Left renal cortex interstitium (tissue), 4 donors: ENCODE measurements around the gene E2F8. TPM values are rescaled to one million over a fixed set of nuclear protein-coding genes. Genes with fewer than 3 reads are reported as not detected.

Experiments
- DNase-seq, 4 donors: peaks; one replicate each; pipeline ENCODE4 v3.0.0-alpha.2; 2013; ENCODE audit warnings: low read depth in 4 of 4, low spot score in 2 of 4, missing footprints in 1 of 4
- polyA plus RNA-seq, 4 donors: library from polyadenylated mRNA; unstranded; fragments of 120-200 nt; gene quantifications; one replicate each; pipeline ENCODE4 v1.2.1, GENCODE V29; 2013; ENCODE audit not compliant: insufficient read length in 4 of 4

The E2F8 gene
- polyA plus RNA-seq, 4 donors: 5.9 to 9.8 (median 8.1) TPM

DNA sequence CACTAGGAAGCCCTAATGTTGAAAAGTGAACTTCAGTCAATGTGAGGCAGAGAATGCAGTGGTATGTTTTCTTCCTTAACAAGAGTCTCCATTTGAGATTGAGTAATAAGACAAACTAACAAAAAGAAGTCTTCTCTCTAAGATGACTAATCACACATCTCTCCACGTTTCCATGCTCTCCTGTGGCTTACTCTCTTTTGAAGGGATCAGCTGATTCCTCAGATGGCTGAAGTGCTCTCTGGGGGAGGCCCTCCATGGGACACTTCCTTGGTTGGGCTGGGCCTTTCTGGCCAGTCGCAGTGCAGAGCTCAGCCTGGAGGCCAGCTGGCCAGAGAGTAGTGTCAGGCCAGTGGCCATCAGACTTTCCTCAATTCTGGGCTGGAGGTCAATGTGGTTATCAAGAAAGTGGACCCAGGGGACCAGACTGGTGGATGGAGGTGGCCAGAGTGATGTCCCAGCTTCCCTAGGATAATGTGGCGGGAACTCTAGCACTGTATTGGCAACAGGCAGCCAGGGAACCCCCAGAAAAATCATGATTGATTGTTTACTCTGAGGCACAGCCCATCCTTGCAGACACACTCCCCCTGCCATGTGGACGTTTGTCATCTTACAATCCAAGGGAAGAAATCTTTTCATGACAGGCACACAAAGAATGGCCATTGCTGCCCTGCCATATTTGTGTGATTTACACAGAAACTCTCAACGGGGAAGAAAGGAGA, 53.5 kb downstream of the E2F8 start:
- DNase-seq: no peak

DNA sequence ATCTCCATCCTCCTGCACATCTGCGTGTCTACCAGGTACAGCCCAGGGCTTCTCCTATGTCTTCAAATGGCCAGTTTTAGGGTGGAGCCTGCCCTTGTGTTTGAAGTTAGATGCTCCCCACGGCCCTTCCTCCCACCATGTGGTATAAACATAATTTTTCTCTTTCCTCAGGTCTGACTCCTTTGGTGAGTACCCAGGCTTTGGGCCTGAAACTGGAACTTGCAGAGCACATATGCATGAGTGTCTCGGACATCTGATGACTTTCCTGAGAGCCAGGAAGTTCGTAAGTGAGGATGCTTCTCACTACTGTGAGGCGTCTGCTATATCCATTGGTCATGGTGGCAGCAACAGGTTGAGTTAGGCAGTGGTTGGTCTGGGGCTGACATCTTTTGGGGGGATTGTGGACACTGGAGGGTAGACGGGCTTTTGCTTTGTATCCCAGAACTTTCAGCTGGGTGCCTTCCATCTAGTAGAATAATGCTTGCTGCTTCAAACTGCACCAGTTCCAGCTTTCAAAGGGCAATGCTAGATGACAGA, 55.2 kb downstream of the E2F8 start:
- no peak for DNase-seq

GRCh38 chr11:19185036-19185435, 55.7 kb downstream of the E2F8 start:
- no peak for DNase-seq

DNA sequence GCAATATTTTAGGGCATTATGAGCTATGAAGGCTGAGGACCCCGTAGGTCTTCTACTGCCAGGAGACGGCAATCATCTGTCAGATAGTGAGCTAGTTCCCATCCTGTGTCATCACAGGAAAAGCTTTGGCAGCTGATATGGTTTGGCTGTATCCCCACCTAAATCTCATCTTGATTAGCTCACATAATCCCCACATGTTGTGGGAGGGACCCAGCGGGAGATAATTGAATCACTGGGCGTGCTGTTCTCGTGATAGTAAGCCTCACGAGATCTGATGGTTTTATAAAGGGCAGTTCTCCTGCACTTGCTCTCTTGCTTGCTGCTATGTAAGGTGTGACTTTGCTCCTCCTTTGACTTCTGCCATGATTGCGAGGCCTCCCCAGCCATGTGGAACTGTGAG, 57.1 kb downstream of the E2F8 start:
- DNase-seq: no peak

DNA sequence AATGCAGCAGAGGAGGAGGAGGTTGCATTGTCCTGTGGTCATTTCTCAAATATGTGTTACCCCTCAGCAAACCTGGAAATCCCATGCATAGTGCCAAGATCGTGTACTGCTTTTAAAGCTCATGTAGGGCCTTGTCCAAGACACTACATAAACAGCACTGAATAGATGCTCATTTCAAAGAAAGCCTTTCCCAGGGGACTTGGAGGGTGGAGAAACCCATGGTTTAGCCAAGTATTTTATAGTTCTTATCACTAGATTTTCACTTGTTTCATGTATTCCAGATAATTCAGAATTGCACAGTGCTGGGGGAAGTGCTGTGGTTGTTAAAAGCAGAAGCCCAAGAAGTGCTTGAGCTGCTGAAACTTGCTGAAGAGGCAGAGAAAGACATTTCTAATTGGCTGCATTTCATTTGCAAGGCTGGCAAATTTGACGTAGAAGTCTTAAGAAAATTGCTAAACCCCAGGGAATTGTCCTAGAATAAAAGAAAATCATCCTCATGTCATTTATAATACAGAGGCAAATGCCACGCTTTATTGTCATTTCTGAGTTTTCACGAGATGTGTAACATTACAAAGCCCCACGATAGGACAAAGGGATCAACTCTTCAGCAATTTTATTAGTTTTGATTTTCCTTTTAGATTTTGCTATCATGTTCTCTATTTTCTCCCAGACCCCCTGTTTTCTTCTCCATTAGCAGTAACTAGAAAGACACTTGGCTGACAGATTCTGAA, 59.0 kb downstream of the E2F8 start:
- DNase-seq: no peak

DNA sequence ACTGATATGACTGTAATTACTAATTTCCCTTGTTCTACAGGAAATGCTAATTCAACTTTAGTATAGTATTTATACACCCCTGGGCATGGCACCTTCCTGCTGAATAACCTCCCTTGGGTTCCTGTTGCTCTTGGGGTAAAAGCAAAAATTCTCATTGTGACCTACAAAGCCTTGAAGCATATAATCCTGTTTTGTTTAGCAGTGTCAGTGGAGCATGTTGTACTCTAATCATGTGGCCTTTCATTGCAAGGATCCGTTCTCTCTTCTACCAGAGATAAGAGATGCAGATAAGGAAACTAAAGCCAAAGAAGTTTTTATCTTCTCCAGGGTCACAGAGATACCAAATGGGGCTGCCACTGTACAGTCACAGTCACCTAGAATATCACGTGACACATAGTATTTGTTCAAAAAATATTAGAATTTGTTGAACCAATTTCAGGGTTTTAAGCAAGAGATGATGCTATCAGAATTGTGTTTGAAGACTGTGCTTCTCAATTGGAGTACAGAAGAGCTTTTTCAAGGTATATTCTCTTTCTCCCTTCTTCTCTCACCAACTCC, 64.0 kb downstream of the E2F8 start:
- DNase-seq: no peak

Other genes with a start within 250 kb of the E2F8 start
- not detected for gene MRGPRX2, start 180.2 kb downstream of the E2F8 start, polyA plus RNA-seq
- 10 to 100 TPM; 17.9 to 21.0 (median 18.9) TPM for gene ZDHHC13, start 123.8 kb downstream of the E2F8 start, polyA plus RNA-seq
- gene CSRP3, start 39.0 kb downstream of the E2F8 start, polyA plus RNA-seq: under 1 TPM in 1 of 4 donors, not detected in 3; 0.13 TPM